Calu3 (cell line): Measurements from ENCODE around the gene RAI14. TPM values are rescaled to one million over a fixed set of nuclear protein-coding genes. Genes with fewer than 3 reads are reported as not detected.

Experiments used
- BruUV-seq: library from RNA; stranded (reverse); fragments of 400-500 nt; replicated peaks from 2 replicates; lab custom pipeline; 2021; lab: Mats Ljungman, UMichigan
- CTCF ChIA-PET: fragments of 300-600 bp; sonication (Branson Sonifier 250); formaldehyde crosslinking; loops from one replicate; lab custom pipeline; 2022; ENCODE audit warnings: antibody characterized with exemption; lab: Charles Lee
- DNase-seq: peaks from one replicate; pipeline ENCODE4 v3.0.0; 2022
- H3K27ac Mint-ChIP-seq: one replicate; pipeline ENCODE4 v1.8.0; 2022; ENCODE audit warnings: mixed read lengths; ENCODE audit not compliant: unreplicated experiment
- H3K27me3 Mint-ChIP-seq: one replicate; pipeline ENCODE4 v1.8.0; 2022; ENCODE audit warnings: mixed read lengths; ENCODE audit not compliant: unreplicated experiment
- H3K36me3 Mint-ChIP-seq: one replicate; pipeline ENCODE4 v1.8.0; 2022; ENCODE audit warnings: mild to moderate bottlenecking, moderate library complexity, mixed read lengths; ENCODE audit not compliant: insufficient read depth, unreplicated experiment
- H3K4me1 Mint-ChIP-seq: one replicate; pipeline ENCODE4 v1.8.0; 2022; ENCODE audit warnings: mild to moderate bottlenecking, low read depth, mixed read lengths; ENCODE audit not compliant: unreplicated experiment
- H3K4me3 Mint-ChIP-seq: one replicate; pipeline ENCODE4 v1.8.0; 2022; ENCODE audit warnings: mild to moderate bottlenecking, low read depth, moderate library complexity, mixed read lengths; ENCODE audit not compliant: unreplicated experiment
- H3K9me3 Mint-ChIP-seq: one replicate; pipeline ENCODE4 v1.8.0; 2022; ENCODE audit warnings: low read depth, mixed read lengths; ENCODE audit not compliant: unreplicated experiment
- CTCF ChIP-seq: fragments of 200-600 bp; IDR thresholded peaks from one replicate; pipeline ENCODE4 v1.8.0; 2022; ENCODE audit warnings: antibody characterized with exemption; ENCODE audit not compliant: unreplicated experiment
- intact Hi-C: fragments of 100-400 bp; cut with micrococcal nuclease; formaldehyde crosslinking; loops from one replicate; pipeline ENCODE4 v1.10.0; 2022; ENCODE audit not compliant: unreplicated experiment
- total RNA-seq: library from RNA; stranded (reverse); gene quantifications from 2 replicates; pipeline ENCODE4 v1.2.3, GENCODE V29; 2022

Gene RAI14
- total RNA-seq, 1 experiment from 2014 or later, result 84.3 TPM

- peak; percentile 39 for DNase-seq
- no peak for TF ChIP-seq CTCF
- H3K36me3 Mint-ChIP-seq, result peaks cover 19% of the 10 kb centered on the region
- H3K27ac Mint-ChIP-seq, result peak overlapping the region; percentile 15
- no peaks in the 10 kb centered on the region for H3K9me3 Mint-ChIP-seq
- CTCF ChIA-PET, result no interaction called here
- intact Hi-C loops, result loop anchor here (10.0 kb wide), 2 partner anchors 158 to 212 kb away; no protein-coding TSS in a partner anchor
- no peak overlapping the region for H3K4me3 Mint-ChIP-seq
- no TSS peak for BruUV-seq
- peaks cover 71% of the 10 kb centered on the region for H3K4me1 Mint-ChIP-seq
- no peaks in the 10 kb centered on the region for H3K27me3 Mint-ChIP-seq
Observed at GRCh38 chr5:34682926-34683623, 26.9 kb downstream of the RAI14 start.

GRCh38 chr5:34684281-34684979 is 28.3 kb downstream of the RAI14 start:
- TF ChIP-seq CTCF, result no peak
- no peak overlapping the region for H3K4me3 Mint-ChIP-seq
- no peaks in the 10 kb centered on the region for H3K9me3 Mint-ChIP-seq
- peak; percentile 56 for DNase-seq
- CTCF ChIA-PET, result interaction anchor here (0.7 kb wide), 1 partner anchor 197 kb away, joined by 3 read pairs; no protein-coding TSS in a partner anchor
- H3K27me3 Mint-ChIP-seq, result no peaks in the 10 kb centered on the region
- no TSS peak for BruUV-seq
- H3K36me3 Mint-ChIP-seq, result peaks cover 22% of the 10 kb centered on the region
- peak overlapping the region; percentile 93 for H3K27ac Mint-ChIP-seq
- H3K4me1 Mint-ChIP-seq, result peaks cover 65% of the 10 kb centered on the region
- intact Hi-C loops, result loop anchor here (10.0 kb wide), 2 partner anchors 160 to 210 kb away; no protein-coding TSS in a partner anchor

- H3K4me3 Mint-ChIP-seq, result no peak overlapping the region
Observed at GRCh38 chr5:34684980-34685352, 28.8 kb downstream of the RAI14 start.

More at GRCh38 chr5:34684980-34685352, 28.8 kb downstream of the RAI14 start:
- peaks cover 68% of the 10 kb centered on the region for H3K4me1 Mint-ChIP-seq
- peaks cover 22% of the 10 kb centered on the region for H3K36me3 Mint-ChIP-seq
- intact Hi-C loops, result loop anchor here (5.0 to 10.0 kb wide), 3 partner anchors 88 to 210 kb away; no protein-coding TSS in a partner anchor
- H3K9me3 Mint-ChIP-seq, result no peaks in the 10 kb centered on the region
- CTCF ChIA-PET, result interaction anchor here (0.7 kb wide), 1 partner anchor 198 kb away, joined by 3 read pairs; no protein-coding TSS in a partner anchor
- no peak for DNase-seq
- no peak for TF ChIP-seq CTCF
- H3K27ac Mint-ChIP-seq, result peak overlapping the region; percentile 93
- BruUV-seq, result no TSS peak
- no peaks in the 10 kb centered on the region for H3K27me3 Mint-ChIP-seq
